Tibial nerve (tissue), 4 donors: ENCODE results near the gene SPTAN1. TPM values are rescaled to one million over a fixed set of nuclear protein-coding genes. Genes with fewer than 3 reads are reported as not detected.

ENCODE experiments used
- DNase-seq, 2 donors: peaks; one replicate each; pipeline ENCODE4 v3.0.0-alpha.2; 2019; ENCODE audit warnings: low spot score in 2 of 2
- H3K27ac ChIP-seq, 4 donors: fragments of 200-600 bp; sonication (generic) in 3 of 4; one replicate each; pipeline ENCODE4 v1.5.1; 2017 to 2019; ENCODE audit warnings: mild to moderate bottlenecking in 1 of 4
- H3K27me3 ChIP-seq, 2 donors: fragments of 200-600 bp; sonication (generic) in 1 of 2; one replicate each; pipeline versions ENCODE4 v1.5.1 to v1.6.0; 2017 to 2019
- H3K36me3 ChIP-seq, 3 donors: fragments of 200-600 bp; sonication (generic); one replicate each; pipeline ENCODE4 v1.5.1; 2018 to 2019
- H3K4me1 ChIP-seq, 4 donors: fragments of 200-600 bp; sonication (generic) in 3 of 4; one replicate each; pipeline ENCODE4 v1.5.1; 2017 to 2019
- H3K4me3 ChIP-seq, 4 donors: fragments of 200-600 bp; sonication (generic) in 3 of 4; one replicate each; pipeline ENCODE4 v1.5.1; 2017 to 2019; ENCODE audit warnings: mild to moderate bottlenecking in 1 of 4, moderate library complexity in 1 of 4
- H3K9me3 ChIP-seq, 4 donors: fragments of 200-600 bp; sonication (generic) in 3 of 4; one replicate each; pipeline ENCODE4 v1.5.1; 2017 to 2019
- EP300 ChIP-seq, 2 donors: sonication (generic); formaldehyde crosslinking; IDR thresholded peaks; one replicate each; pipeline ENCODE4 v1.6.1; 2017; ENCODE audit warnings: antibody characterized with exemption in 2 of 2, mild to moderate bottlenecking in 1 of 2
- POLR2A ChIP-seq, 2 donors: fragments of 450-650 bp; IDR thresholded peaks; one replicate each; pipeline ENCODE4 v1.6.1; 2017; ENCODE audit warnings: antibody characterized with exemption in 2 of 2, mild to moderate bottlenecking in 2 of 2, moderate library complexity in 2 of 2
- WGBS, 2 donors: methylation state at CpG; one replicate each; pipeline ENCODE4 v1.1.5; 2018; 5-methylcytosine and 5-hydroxymethylcytosine counted together
- total RNA-seq, 4 donors: library from RNA; depleted of rRNA; stranded (reverse); fragments of >200 nt; gene quantifications; one replicate each; pipeline ENCODE4 v1.1.0, GENCODE V29; 2016
- TF ChIP-seq, protein P1 (sequence below), 5 experiments: fragments of 200-600 bp in 3 of 5; fragments of 450-650 bp in 2 of 5; sonication (generic) in 3 of 5; IDR thresholded peaks; one replicate each; pipeline ENCODE4 v1.5.1; 2016 to 2019; ENCODE audit warnings: antibody characterized with exemption in 5 of 5, mild to moderate bottlenecking in 3 of 5, moderate library complexity in 2 of 5

SPTAN1 gene
- total RNA-seq, 4 donors from 2014 or later = 491 to 540 (median 508) TPM

DNA sequence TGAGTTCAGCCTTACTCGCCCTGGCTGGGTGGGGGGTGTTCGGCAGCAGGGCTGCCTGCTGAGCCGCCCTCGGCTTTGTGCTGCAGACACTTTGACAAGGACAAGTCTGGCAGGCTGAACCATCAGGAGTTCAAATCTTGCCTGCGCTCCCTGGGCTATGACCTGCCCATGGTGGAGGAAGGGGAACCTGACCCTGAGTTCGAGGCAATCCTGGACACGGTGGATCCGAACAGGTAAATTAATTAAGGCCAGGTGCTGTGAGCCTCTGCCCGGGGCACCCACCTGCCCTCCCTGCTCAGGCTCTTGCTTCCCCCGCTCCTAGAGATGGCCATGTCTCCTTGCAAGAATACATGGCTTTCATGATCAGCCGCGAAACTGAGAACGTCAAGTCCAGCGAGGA, 80.1 kb downstream of the SPTAN1 start:
- Histone ChIP-seq H3K4me1 (peaks cover 0 to 58% (median 21%) of the 10 kb centered on the region in 4 donors), H3K9me3 (no peaks in the 10 kb centered on the region), H3K4me3 (no peak overlapping the region), H3K27ac (peak overlapping the region in 1 of 4 donors; percentile 42), H3K27me3 (no peaks in the 10 kb centered on the region), H3K36me3 (peaks cover 1 to 80% (median 35%) of the 10 kb centered on the region in 3 donors)
- TF ChIP-seq EP300 (IDR thresholded peaks at IDR 0.05) = no peak
- TF ChIP-seq, protein P1, sequence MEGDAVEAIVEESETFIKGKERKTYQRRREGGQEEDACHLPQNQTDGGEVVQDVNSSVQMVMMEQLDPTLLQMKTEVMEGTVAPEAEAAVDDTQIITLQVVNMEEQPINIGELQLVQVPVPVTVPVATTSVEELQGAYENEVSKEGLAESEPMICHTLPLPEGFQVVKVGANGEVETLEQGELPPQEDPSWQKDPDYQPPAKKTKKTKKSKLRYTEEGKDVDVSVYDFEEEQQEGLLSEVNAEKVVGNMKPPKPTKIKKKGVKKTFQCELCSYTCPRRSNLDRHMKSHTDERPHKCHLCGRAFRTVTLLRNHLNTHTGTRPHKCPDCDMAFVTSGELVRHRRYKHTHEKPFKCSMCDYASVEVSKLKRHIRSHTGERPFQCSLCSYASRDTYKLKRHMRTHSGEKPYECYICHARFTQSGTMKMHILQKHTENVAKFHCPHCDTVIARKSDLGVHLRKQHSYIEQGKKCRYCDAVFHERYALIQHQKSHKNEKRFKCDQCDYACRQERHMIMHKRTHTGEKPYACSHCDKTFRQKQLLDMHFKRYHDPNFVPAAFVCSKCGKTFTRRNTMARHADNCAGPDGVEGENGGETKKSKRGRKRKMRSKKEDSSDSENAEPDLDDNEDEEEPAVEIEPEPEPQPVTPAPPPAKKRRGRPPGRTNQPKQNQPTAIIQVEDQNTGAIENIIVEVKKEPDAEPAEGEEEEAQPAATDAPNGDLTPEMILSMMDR (IDR thresholded peaks at IDR 0.05) = no peak
- no peak for TF ChIP-seq POLR2A (IDR thresholded peaks at IDR 0.05)
- 88 to 90% methylated on average over 11 to 14 of the region's 14 CpGs for WGBS, 2 donors
- DNase-seq = no peak

DNA sequence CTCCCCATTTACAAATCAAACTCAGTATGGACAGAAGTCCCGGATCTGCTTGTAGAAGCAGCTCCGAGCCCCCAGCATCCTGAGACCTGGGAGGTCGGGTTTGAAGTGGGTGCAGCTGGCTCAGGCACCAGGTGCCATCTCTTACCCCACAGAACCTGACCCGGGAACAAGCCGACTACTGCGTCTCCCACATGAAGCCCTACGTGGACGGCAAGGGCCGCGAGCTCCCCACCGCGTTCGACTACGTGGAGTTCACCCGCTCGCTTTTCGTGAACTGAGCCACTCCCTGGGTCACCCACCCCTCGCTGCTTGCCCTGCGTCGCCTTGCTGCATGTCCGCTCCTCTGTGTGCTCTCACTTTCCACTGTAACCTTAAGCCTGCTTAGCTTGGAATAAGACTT, 80.7 kb downstream of the SPTAN1 start:
- Histone ChIP-seq H3K27me3 (no peaks in the 10 kb centered on the region), H3K27ac (peak overlapping the region in 1 of 4 donors; percentile 92), H3K9me3 (no peaks in the 10 kb centered on the region), H3K4me1 (peaks cover 0 to 52% (median 21%) of the 10 kb centered on the region in 4 donors), H3K4me3 (no peak overlapping the region), H3K36me3 (peaks cover 0 to 74% (median 34%) of the 10 kb centered on the region in 3 donors)
- TF ChIP-seq EP300 (IDR thresholded peaks at IDR 0.05) (no peak), POLR2A (IDR thresholded peaks at IDR 0.05) (no peak)
- TF ChIP-seq, protein P1 (IDR thresholded peaks at IDR 0.05) = no peak
- no peak for DNase-seq
- 88 to 89% methylated on average over 21 of the region's 21 CpGs for WGBS, 2 donors

DNA sequence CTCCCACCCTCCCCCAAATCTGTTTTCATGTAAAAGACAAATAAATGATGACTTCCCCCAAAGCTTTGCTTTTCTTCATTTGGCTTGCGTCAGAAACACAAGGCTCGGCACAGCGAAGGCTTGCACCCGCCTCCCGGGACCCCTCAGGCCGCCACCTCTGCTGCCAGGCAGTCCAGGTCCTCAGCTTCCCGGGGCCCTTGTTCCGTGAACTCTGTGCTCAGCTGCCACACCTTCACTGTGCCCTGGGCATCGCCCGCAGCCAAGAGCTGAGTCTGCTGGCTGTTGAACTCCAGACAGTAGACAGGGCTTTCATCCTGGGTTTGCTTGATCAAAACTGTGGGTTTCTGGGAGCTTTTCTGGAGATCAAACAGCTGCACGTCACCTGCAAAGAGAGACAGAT, 81.2 kb downstream of the SPTAN1 start:
- Histone ChIP-seq H3K4me3 (no peak overlapping the region), H3K27me3 (no peaks in the 10 kb centered on the region), H3K4me1 (peaks cover 0 to 47% (median 19%) of the 10 kb centered on the region in 4 donors), H3K36me3 (peaks cover 0 to 71% (median 32%) of the 10 kb centered on the region in 3 donors), H3K27ac (peak overlapping the region in 2 of 4 donors; percentile 92 to 95), H3K9me3 (no peaks in the 10 kb centered on the region)
- TF ChIP-seq, protein P1 (IDR thresholded peaks at IDR 0.05) = no peak
- no peak for TF ChIP-seq EP300 (IDR thresholded peaks at IDR 0.05)
- no peak for TF ChIP-seq POLR2A (IDR thresholded peaks at IDR 0.05)
- WGBS, 2 donors = 79 to 89% methylated on average over 11 of the region's 11 CpGs
- no peak for DNase-seq

DNA sequence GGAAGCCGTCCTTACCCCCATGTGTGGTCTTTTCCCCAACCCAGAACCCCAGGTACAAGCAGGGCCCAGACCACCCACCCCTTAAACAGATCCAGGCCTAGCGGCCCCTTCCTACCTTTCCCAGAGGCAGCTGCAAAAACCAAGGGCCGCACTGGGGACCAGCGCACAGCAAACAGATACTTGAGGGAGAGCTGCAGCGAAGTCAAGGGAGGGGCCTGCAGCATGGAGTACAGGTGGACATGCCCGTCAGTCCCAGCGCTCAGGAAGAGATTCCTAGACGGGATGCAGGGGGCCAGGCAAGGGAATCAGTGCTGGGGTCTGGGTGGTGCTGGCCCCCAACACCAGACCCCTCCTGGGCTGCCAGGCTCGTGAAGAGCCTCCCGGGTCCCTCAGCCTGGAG, 81.7 kb downstream of the SPTAN1 start:
- Histone ChIP-seq H3K4me3 (no peak overlapping the region), H3K4me1 (peaks cover 0 to 42% (median 18%) of the 10 kb centered on the region in 4 donors), H3K27me3 (no peaks in the 10 kb centered on the region), H3K27ac (peak overlapping the region; percentile 84 to 95 (median 90)), H3K9me3 (no peaks in the 10 kb centered on the region), H3K36me3 (peaks cover 0 to 71% (median 29%) of the 10 kb centered on the region in 3 donors)
- WGBS, 2 donors = 81 to 87% methylated on average over 9 to 10 of the region's 10 CpGs
- TF ChIP-seq POLR2A (IDR thresholded peaks at IDR 0.05) = no peak
- TF ChIP-seq, protein P1 (IDR thresholded peaks at IDR 0.05) = no peak
- no peak for TF ChIP-seq EP300 (IDR thresholded peaks at IDR 0.05)
- no peak for DNase-seq

DNA sequence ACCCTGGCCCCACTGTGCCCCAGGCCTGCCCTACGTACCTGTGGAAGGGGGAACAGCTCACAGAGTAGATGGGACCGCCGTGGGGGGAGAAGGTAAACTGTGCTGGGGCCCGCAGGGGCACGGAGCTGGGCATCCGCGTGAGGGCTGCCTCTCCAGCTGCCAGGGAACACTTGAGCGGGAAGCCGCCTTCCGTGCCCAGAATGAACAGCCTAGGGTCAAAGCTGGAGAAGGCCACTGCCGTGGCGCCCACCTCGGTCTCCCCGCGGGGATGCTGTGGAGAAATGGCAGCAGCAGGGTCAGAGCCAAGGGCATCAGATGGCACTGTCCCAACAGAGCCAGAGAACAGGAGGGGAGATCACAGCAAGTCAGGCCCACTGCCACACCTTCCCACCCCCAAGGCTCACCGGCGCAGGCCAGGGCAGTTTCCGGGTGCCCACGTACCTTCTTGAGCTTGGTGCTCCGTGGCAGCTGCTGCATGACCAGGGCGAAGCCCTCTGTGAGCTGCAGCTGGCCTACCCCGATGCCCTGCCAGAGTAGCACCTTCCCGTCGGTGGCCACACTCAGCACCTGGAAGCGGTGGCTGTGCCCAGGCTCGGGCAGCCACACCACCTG, 82.4 kb downstream of the SPTAN1 start:
- Histone ChIP-seq H3K27me3 (no peaks in the 10 kb centered on the region), H3K9me3 (no peaks in the 10 kb centered on the region), H3K27ac (peak overlapping the region; percentile 84 to 95 (median 90)), H3K4me3 (no peak overlapping the region), H3K4me1 (peaks cover 0 to 35% (median 18%) of the 10 kb centered on the region in 4 donors), H3K36me3 (peaks cover 0 to 71% (median 25%) of the 10 kb centered on the region in 3 donors)
- 62 to 70% methylated on average over 20 to 26 of the region's 26 CpGs for WGBS, 2 donors
- no peak for DNase-seq
- no peak for TF ChIP-seq POLR2A (IDR thresholded peaks at IDR 0.05)
- TF ChIP-seq, protein P1 (IDR thresholded peaks at IDR 0.05) = no peak
- TF ChIP-seq EP300 (IDR thresholded peaks at IDR 0.05) = no peak
